Nephron (organoid): ENCODE results near the gene BLNK.

Experiments
- H3K27ac Mint-ChIP-seq, 3 experiments: 2 replicates each; pipeline ENCODE4 v1.8.0; 2020; ENCODE audit warnings: mixed read lengths in 3 of 3, mild to moderate bottlenecking in 2 of 3, moderate library complexity in 1 of 3
- H3K27me3 Mint-ChIP-seq: 2 replicates; pipeline ENCODE4 v1.8.0; 2021; ENCODE audit warnings: low read depth, mild to moderate bottlenecking, moderate library complexity, mixed read lengths
- H3K36me3 Mint-ChIP-seq: 2 replicates; pipeline ENCODE4 v1.8.0; 2020; ENCODE audit warnings: low read depth, mixed read lengths
- H3K4me1 Mint-ChIP-seq: 2 replicates; pipeline ENCODE4 v1.8.0; 2020; ENCODE audit warnings: mixed read lengths
- H3K4me3 Mint-ChIP-seq, 3 experiments: 2 replicates each; pipeline ENCODE4 v1.8.0; 2020; ENCODE audit warnings: mild to moderate bottlenecking in 3 of 3, mixed read lengths in 3 of 3, moderate library complexity in 2 of 3
- H3K9me3 Mint-ChIP-seq: 2 replicates; pipeline ENCODE4 v1.8.0; 2020; ENCODE audit warnings: mixed read lengths
- CTCF ChIP-seq, 3 experiments: fragments of 200-600 bp; sonication (generic); IDR thresholded peaks; one replicate each; pipeline ENCODE4 v1.5.0; 2021; ENCODE audit warnings: antibody characterized with exemption in 3 of 3; ENCODE audit not compliant: unreplicated experiment in 3 of 3

BLNK gene

DNA sequence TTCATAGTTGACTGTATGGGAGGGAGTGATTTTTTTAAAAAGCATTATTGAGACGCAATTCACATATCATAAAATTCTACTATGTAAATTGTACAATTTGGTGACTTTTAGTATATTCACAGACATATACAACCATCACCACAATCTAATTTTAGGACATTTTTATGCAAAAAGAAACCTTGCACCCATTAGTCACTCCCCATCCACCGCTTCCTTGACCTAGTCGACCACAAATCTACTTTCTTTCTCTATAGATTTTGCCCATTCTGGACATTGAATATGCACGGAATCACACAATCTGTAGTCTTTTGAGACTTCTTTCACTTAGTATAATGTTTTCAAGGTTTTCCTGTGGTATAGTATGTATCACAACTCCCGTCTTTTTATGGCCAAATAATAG is 54.6 kb downstream of the BLNK start:
- Mint-ChIP-seq H3K9me3 (no peaks in the 10 kb centered on the region), H3K4me1 (no peaks in the 10 kb centered on the region), H3K36me3 (no peaks in the 10 kb centered on the region), H3K27me3 (peaks cover 14% of the 10 kb centered on the region), H3K4me3 (no peak overlapping the region), H3K27ac (no peak overlapping the region)
- TF ChIP-seq CTCF (IDR thresholded peaks at IDR 0.05; ENCODE audit: unreplicated experiment in 3 of 3), result no peak

DNA sequence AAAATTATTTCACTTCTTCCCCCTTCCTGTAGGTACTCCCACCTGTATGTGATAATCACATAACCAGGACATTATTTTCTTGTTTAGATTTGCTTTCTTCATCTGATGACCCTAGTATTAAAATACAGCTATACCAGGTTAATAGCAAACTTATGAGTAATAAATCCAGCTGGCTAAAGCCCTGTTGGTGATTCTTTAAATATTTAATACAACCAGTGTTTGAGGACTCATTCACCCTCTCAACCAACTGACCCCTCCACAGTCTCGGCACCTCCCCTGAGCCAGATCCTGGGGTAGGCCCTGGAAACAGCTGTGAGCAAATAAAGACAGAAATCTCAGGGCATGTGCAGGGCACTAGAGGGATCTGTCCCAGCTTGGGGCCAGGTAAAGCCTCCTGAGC is 58.5 kb downstream of the BLNK start:
- Mint-ChIP-seq H3K36me3 (no peaks in the 10 kb centered on the region), H3K9me3 (no peaks in the 10 kb centered on the region), H3K4me1 (no peaks in the 10 kb centered on the region), H3K27ac (no peak overlapping the region), H3K27me3 (peaks cover 4% of the 10 kb centered on the region), H3K4me3 (no peak overlapping the region)
- TF ChIP-seq CTCF (IDR thresholded peaks at IDR 0.05; ENCODE audit: unreplicated experiment in 3 of 3), result no peak

DNA sequence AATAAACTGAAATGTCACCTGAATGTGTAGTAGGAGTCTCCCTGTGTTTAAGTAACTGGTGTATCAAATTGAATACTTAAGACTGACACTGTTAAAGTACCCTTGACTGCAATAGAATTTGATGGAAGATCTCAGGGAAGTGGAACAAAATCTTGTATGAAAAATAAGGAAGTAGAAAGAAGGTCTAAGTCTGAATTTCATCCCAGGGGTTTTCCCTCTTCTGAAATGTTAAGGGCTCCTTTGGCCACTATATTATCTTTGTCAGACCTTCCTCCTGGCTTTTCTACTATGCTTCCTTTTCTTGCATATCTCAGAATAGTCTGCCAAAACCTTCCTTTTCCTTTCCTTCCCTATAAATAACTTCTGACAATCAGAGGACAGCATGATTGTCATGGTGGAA is 59.6 kb downstream of the BLNK start:
- no peaks in the 10 kb centered on the region for H3K9me3 Mint-ChIP-seq
- H3K27ac Mint-ChIP-seq, result no peak overlapping the region
- no peaks in the 10 kb centered on the region for H3K36me3 Mint-ChIP-seq
- no peak overlapping the region for H3K4me3 Mint-ChIP-seq
- TF ChIP-seq CTCF (IDR thresholded peaks at IDR 0.05; ENCODE audit: unreplicated experiment in 3 of 3), result no peak
- H3K4me1 Mint-ChIP-seq, result no peaks in the 10 kb centered on the region
- peaks cover 4% of the 10 kb centered on the region for H3K27me3 Mint-ChIP-seq

- no peaks in the 10 kb centered on the region for H3K27me3 Mint-ChIP-seq
- H3K36me3 Mint-ChIP-seq, result no peaks in the 10 kb centered on the region
- H3K4me1 Mint-ChIP-seq, result no peaks in the 10 kb centered on the region
- no peak for TF ChIP-seq CTCF (IDR thresholded peaks at IDR 0.05; ENCODE audit: unreplicated experiment in 3 of 3)
- no peaks in the 10 kb centered on the region for H3K9me3 Mint-ChIP-seq
- H3K4me3 Mint-ChIP-seq, result no peak overlapping the region
- no peak overlapping the region for H3K27ac Mint-ChIP-seq
These were observed 62.4 kb downstream of the BLNK start for GRCh38 chr10:96208946-96209345.

GRCh38 chr10:96208271-96208670 is 63.1 kb downstream of the BLNK start:
- H3K4me3 Mint-ChIP-seq, result no peak overlapping the region
- H3K27ac Mint-ChIP-seq, result no peak overlapping the region
- no peaks in the 10 kb centered on the region for H3K36me3 Mint-ChIP-seq
- no peaks in the 10 kb centered on the region for H3K4me1 Mint-ChIP-seq
- no peak for TF ChIP-seq CTCF (IDR thresholded peaks at IDR 0.05; ENCODE audit: unreplicated experiment in 3 of 3)
- no peaks in the 10 kb centered on the region for H3K27me3 Mint-ChIP-seq
- H3K9me3 Mint-ChIP-seq, result no peaks in the 10 kb centered on the region

GRCh38 chr10:96205580-96205979 is 65.8 kb downstream of the BLNK start:
- Mint-ChIP-seq H3K4me3 (no peak overlapping the region), H3K9me3 (no peaks in the 10 kb centered on the region), H3K36me3 (no peaks in the 10 kb centered on the region), H3K27me3 (no peaks in the 10 kb centered on the region), H3K4me1 (peaks cover 4% of the 10 kb centered on the region), H3K27ac (no peak overlapping the region)
- no peak for TF ChIP-seq CTCF (IDR thresholded peaks at IDR 0.05; ENCODE audit: unreplicated experiment in 3 of 3)
